MM.1S (cell line): ENCODE results near the gene CUTA.

Source experiments
- DNase-seq: peaks from one replicate; pipeline ENCODE4 v3.0.0-alpha.2; 2015
- H2AFZ ChIP-seq: fragments of 300-600 bp; sonication (generic); 2 replicates; pipeline ENCODE4 v1.6.0; 2016; ENCODE audit warnings: antibody characterized with exemption, low read length
- H3F3A ChIP-seq: fragments of 300-600 bp; sonication (generic); 2 replicates; pipeline ENCODE4 v1.6.1; 2016; ENCODE audit warnings: mild to moderate bottlenecking, antibody characterized with exemption, low read length, moderate library complexity, mixed read lengths; ENCODE audit not compliant: insufficient read depth
- H3K27ac ChIP-seq: fragments of 300-600 bp; sonication (generic); 2 replicates; pipeline ENCODE4 v1.5.1; 2016; ENCODE audit warnings: mild to moderate bottlenecking, low read length
- H3K27me3 ChIP-seq: fragments of 300-600 bp; sonication (generic); replicated peaks from 2 replicates; pipeline ENCODE4 v1.6.0; 2016; ENCODE audit warnings: low read length; ENCODE audit not compliant: insufficient read depth
- H3K36me3 ChIP-seq: fragments of 300-600 bp; sonication (generic); replicated peaks from 2 replicates; pipeline ENCODE4 v1.6.1; 2016; ENCODE audit warnings: mild to moderate bottlenecking, low read length, mixed read lengths; ENCODE audit not compliant: insufficient read depth
- H3K4me1 ChIP-seq: fragments of 300-600 bp; sonication (generic); 2 replicates; pipeline ENCODE4 v1.6.1; 2016; ENCODE audit warnings: low read length, mixed read lengths
- H3K4me2 ChIP-seq: fragments of 300-600 bp; sonication (generic); 2 replicates; pipeline ENCODE4 v1.6.0; 2016; ENCODE audit warnings: low read depth, low read length
- H3K4me3 ChIP-seq: fragments of 300-600 bp; sonication (generic); 2 replicates; pipeline ENCODE4 v1.5.1; 2016; ENCODE audit warnings: low read length, mixed read lengths
- H3K79me2 ChIP-seq: fragments of 300-600 bp; sonication (generic); 2 replicates; pipeline ENCODE4 v1.6.1; 2016; ENCODE audit warnings: mixed run types, low read length, mixed read lengths
- H3K9ac ChIP-seq: fragments of 300-600 bp; sonication (generic); 2 replicates; pipeline ENCODE4 v1.6.1; 2016; ENCODE audit warnings: low read length, mixed read lengths
- H3K9me2 ChIP-seq: fragments of 300-600 bp; sonication (generic); replicated peaks from 2 replicates; pipeline ENCODE4 v1.6.1; 2016; ENCODE audit warnings: mild to moderate bottlenecking, low read length, mixed read lengths; ENCODE audit not compliant: insufficient read depth
- H3K9me3 ChIP-seq: fragments of 300-600 bp; sonication (generic); replicated peaks from 2 replicates; pipeline ENCODE4 v1.6.1; 2016; ENCODE audit warnings: mild to moderate bottlenecking, low read length, mixed read lengths; ENCODE audit not compliant: insufficient read depth
- H4K20me1 ChIP-seq: fragments of 300-600 bp; sonication (generic); 2 replicates; pipeline ENCODE4 v1.6.1; 2016; ENCODE audit warnings: mild to moderate bottlenecking, low read length, moderate library complexity, mixed read lengths; ENCODE audit not compliant: insufficient read depth
- EZH2 ChIP-seq: fragments of 300-600 bp; sonication (generic); optimal IDR thresholded peaks from 2 replicates; pipeline ENCODE3; 2017; ENCODE audit warnings: low read depth, mild to moderate bottlenecking, antibody characterized with exemption, low read length, mixed read lengths
- EZH2phosphoT487 ChIP-seq: fragments of 300-600 bp; sonication (generic); IDR thresholded peaks from 2 replicates; pipeline ENCODE4 v1.6.1; 2018; ENCODE audit warnings: antibody characterized with exemption, low read length
- TF ChIP-seq, protein P1 (sequence below): fragments of 300-600 bp; sonication (generic); IDR thresholded peaks from 2 replicates; pipeline ENCODE4 v1.5.1; 2016; ENCODE audit warnings: antibody characterized with exemption, low read length, mixed read lengths

The CUTA gene

DNA sequence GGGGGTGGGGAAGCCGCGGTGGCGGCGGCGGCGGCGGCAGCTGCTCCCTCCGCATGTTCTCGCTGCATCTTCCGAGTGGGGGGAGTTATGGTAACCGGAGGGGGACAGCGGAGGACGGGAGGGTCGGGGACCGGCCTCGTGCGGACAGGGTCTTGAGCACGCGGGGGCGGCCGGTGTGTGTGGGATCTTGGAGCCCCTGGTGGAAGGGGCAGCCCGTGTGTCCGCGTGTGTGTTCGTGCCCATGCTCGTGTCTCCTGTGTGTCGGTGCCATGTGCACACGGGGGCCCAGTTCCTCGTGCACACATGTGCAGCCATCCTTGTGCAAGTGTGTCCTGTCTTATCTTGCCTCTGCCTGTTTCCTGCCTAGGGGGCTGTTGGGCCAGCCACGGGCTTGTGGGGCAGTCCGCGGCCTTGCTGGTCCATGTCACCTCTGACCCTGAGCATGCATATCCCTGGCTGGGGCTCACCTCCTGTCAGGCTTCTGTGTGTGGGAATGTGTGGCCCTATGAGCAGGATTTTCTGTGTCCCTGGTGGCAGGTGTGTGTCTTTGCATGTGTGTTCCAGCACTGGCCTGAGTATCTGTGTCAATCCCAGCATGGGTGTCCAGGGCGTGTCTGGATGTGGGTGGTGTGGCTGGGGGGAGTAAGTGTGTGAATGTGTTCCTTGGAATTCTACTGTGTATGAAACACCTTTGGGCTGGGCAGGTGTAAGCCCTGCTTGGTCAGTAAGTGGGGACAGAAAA is 10.5 kb upstream of the CUTA start:
- peaks cover 28% of the 10 kb centered on the region for H3F3A ChIP-seq
- H3K4me3 ChIP-seq = peak overlapping the region; percentile 55
- H3K79me2 ChIP-seq = no peaks in the 10 kb centered on the region
- no peaks in the 10 kb centered on the region for H3K36me3 ChIP-seq
- H3K27me3 ChIP-seq = peaks cover 9% of the 10 kb centered on the region
- H3K9ac ChIP-seq = peak overlapping the region; percentile 44; the same call in 1 of the 2 replicates
- TF ChIP-seq, protein P1, sequence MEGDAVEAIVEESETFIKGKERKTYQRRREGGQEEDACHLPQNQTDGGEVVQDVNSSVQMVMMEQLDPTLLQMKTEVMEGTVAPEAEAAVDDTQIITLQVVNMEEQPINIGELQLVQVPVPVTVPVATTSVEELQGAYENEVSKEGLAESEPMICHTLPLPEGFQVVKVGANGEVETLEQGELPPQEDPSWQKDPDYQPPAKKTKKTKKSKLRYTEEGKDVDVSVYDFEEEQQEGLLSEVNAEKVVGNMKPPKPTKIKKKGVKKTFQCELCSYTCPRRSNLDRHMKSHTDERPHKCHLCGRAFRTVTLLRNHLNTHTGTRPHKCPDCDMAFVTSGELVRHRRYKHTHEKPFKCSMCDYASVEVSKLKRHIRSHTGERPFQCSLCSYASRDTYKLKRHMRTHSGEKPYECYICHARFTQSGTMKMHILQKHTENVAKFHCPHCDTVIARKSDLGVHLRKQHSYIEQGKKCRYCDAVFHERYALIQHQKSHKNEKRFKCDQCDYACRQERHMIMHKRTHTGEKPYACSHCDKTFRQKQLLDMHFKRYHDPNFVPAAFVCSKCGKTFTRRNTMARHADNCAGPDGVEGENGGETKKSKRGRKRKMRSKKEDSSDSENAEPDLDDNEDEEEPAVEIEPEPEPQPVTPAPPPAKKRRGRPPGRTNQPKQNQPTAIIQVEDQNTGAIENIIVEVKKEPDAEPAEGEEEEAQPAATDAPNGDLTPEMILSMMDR = peak; percentile 54
- TF ChIP-seq EZH2phosphoT487 = no peak
- no peaks in the 10 kb centered on the region for H4K20me1 ChIP-seq
- peaks cover 28% of the 10 kb centered on the region for H3K4me1 ChIP-seq
- H3K9me3 ChIP-seq = no peaks in the 10 kb centered on the region
- H3K4me2 ChIP-seq = peak overlapping the region; percentile 80; the same call in 1 of the 2 replicates
- peak overlapping the region; percentile 78 for H2AFZ ChIP-seq
- peak; percentile 42 for DNase-seq
- no peak overlapping the region for H3K27ac ChIP-seq
- H3K9me2 ChIP-seq = no peaks in the 10 kb centered on the region

DNA sequence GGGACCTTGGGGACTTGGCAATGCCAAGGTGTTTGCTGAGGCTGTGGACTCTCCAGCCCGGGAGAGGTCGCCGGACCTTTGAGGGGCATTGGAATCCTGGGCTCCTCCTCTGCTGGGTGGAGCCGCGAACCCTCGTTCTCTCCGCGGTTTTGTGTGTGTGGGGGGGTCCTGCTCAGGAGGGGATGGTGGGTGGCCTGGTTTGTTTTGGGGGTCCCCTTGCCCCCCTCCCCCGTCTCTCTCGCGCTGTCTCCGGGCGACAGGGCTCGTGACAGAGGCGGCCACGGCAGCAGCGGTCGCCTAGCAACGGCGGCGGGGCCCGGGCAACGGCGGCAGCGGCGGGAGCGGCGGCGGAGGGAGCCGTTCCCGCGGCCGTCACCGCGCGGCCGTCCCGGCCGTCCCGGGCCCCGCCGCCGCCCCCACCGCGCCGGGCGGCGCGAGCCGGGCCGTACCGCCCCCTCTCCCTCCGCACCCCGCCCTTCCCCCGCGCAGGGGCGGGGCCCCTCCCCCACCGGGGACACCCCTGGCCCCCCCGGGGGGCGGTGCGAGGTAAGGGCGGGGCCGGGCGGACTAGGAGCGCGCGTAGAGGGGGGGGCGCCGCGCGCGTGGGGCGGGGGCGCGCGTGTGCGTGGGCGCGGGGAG is 9.8 kb upstream of the CUTA start:
- H3K9me3 ChIP-seq = no peaks in the 10 kb centered on the region
- H4K20me1 ChIP-seq = no peaks in the 10 kb centered on the region
- H3K36me3 ChIP-seq = no peaks in the 10 kb centered on the region
- no peak for DNase-seq
- H3K79me2 ChIP-seq = no peaks in the 10 kb centered on the region
- H3F3A ChIP-seq = peaks cover 28% of the 10 kb centered on the region
- peak overlapping the region; percentile 33 for H2AFZ ChIP-seq
- H3K4me3 ChIP-seq = peak overlapping the region; percentile 76
- TF ChIP-seq EZH2phosphoT487 = no peak
- TF ChIP-seq, protein P1 = no peak
- peaks cover 16% of the 10 kb centered on the region for H3K27me3 ChIP-seq
- H3K9ac ChIP-seq = peak overlapping the region; percentile 57
- peaks cover 28% of the 10 kb centered on the region for H3K4me1 ChIP-seq
- H3K9me2 ChIP-seq = no peaks in the 10 kb centered on the region
- no peak overlapping the region for H3K27ac ChIP-seq
- H3K4me2 ChIP-seq = peak overlapping the region; percentile 90

DNA sequence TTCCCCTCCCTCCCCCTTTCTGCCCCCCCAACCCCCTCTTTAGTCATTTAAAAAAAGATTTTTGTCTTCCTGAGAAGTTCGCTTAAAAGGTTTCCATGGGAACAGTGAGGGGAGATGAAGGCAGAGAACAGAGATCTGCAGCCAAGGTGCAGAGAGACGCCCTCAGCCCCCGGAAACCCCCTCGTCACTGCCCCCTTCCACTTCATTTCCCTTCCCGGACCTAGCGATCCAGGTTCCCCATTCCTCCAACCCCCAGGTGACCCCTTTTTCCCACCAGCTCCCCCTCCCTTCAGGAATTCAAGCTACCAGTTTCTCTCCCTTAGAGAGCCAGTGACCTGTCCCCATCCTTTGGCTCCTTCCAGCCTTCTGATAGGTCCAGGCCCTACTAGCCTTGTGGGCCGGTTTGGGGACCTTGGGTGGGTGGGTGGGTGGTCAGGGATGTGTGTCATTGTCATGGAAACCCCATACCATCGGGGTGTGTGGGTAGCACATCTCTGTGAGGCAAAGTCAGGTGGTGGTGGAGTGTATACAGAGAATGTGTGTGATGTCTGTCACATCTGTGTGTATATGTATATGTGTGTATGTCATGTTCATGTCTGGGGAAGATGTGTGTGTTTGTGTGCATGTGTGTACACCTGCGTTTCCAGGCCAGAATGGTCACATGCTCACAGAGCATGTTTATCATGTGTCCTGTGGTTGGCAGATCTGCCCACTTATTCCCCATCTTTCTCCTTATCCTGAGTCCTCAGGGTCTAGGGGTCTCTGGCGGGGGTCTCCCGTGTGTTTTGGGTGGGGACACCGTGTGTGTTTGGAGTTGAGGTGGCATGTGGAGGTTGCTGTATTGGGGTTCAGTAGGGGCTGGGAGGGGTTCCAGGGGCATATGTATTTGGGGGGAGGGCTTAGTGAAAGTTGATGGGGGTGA is 8.9 kb upstream of the CUTA start:
- H3K9me2 ChIP-seq = no peaks in the 10 kb centered on the region
- peak overlapping the region; percentile 80 for H3K4me3 ChIP-seq
- peak overlapping the region; percentile 33 for H2AFZ ChIP-seq
- H3F3A ChIP-seq = peaks cover 28% of the 10 kb centered on the region
- no peaks in the 10 kb centered on the region for H3K36me3 ChIP-seq
- H3K9me3 ChIP-seq = no peaks in the 10 kb centered on the region
- peaks cover 28% of the 10 kb centered on the region for H3K4me1 ChIP-seq
- TF ChIP-seq EZH2 = no peak
- TF ChIP-seq, protein P1 = no peak
- TF ChIP-seq EZH2phosphoT487 = no peak
- peak overlapping the region; percentile 61; the same call in 1 of the 2 replicates for H3K9ac ChIP-seq
- DNase-seq = no peak
- peak overlapping the region; percentile 52; the same call in 1 of the 2 replicates for H3K27ac ChIP-seq
- H3K27me3 ChIP-seq = peaks cover 24% of the 10 kb centered on the region
- no peaks in the 10 kb centered on the region for H3K79me2 ChIP-seq
- H3K4me2 ChIP-seq = peak overlapping the region; percentile 90
- no peaks in the 10 kb centered on the region for H4K20me1 ChIP-seq
